Measurements from ENCODE around the gene MRPS6.

- TF ChIP-seq POLR2A (IDR thresholded peaks at IDR 0.05) = no peak
- TF ChIP-seq CTCF (IDR thresholded peaks at IDR 0.05) = no peak
Measured at GRCh38 chr21:34132926-34133325, 59.5 kb downstream of the MRPS6 start.
